IPS-20b (cell line): Measurements from ENCODE around the gene INHBE.
A peak's percentile ranks its signal among the peaks of the same experiment; 100 is the strongest.
"Not testable (repeated sequence)": the region's sequence is repeated elsewhere in the genome, so short reads cannot be mapped to it uniquely, and the experiment has no call there.

Experiments
- H3K27ac ChIP-seq: one replicate; pipeline ENCODE4 v1.5.1; 2013; ENCODE audit warnings: low read length
- H3K27me3 ChIP-seq: 2 replicates; pipeline ENCODE4 v1.6.1; 2013; ENCODE audit warnings: mild to moderate bottlenecking, low read length, inconsistent platforms; ENCODE audit not compliant: insufficient read depth
- H3K36me3 ChIP-seq: 2 replicates; pipeline ENCODE4 v1.6.1; 2013; ENCODE audit warnings: low read depth, mild to moderate bottlenecking, inconsistent platforms, low read length, moderate library complexity; ENCODE audit not compliant: insufficient read depth
- H3K4me1 ChIP-seq: 2 replicates; pipeline ENCODE4 v1.6.1; 2013; ENCODE audit warnings: mild to moderate bottlenecking, control low read depth, inconsistent platforms, low read length, moderate library complexity; ENCODE audit not compliant: insufficient read depth
- H3K4me3 ChIP-seq: 2 replicates; pipeline ENCODE4 v1.5.1; 2013; ENCODE audit warnings: mild to moderate bottlenecking, low read length, inconsistent platforms
- H3K9ac ChIP-seq: 2 replicates; pipeline ENCODE4 v1.6.1; 2013; ENCODE audit warnings: low read depth, mild to moderate bottlenecking, inconsistent platforms, low read length, moderate library complexity
- H3K9me3 ChIP-seq: 2 replicates; pipeline ENCODE4 v1.6.1; 2013; ENCODE audit warnings: mild to moderate bottlenecking, low read depth, low read length, inconsistent platforms; ENCODE audit not compliant: insufficient read depth

INHBE gene

GRCh38 chr12:57454566-57455373 is at the start of gene INHBE:
Gene INHBE (plus strand): TSS chr12:57455307. CDS start chr12:57455537, 230 bp downstream.
- H3K27ac ChIP-seq = peak within 1 kb of the TSS; percentile 96
- peaks cover 32% of the 10 kb centered on the region for H3K4me1 ChIP-seq
- H3K9ac ChIP-seq = peak within 1 kb of the TSS; percentile 86
- peak within 1 kb of the TSS; percentile 57 for H3K4me3 ChIP-seq
- no peaks in the 10 kb centered on the region for H3K36me3 ChIP-seq
- H3K9me3 ChIP-seq = no peaks in the 10 kb centered on the region
- H3K27me3 ChIP-seq = peaks cover 6% of the 10 kb centered on the region

DNA sequence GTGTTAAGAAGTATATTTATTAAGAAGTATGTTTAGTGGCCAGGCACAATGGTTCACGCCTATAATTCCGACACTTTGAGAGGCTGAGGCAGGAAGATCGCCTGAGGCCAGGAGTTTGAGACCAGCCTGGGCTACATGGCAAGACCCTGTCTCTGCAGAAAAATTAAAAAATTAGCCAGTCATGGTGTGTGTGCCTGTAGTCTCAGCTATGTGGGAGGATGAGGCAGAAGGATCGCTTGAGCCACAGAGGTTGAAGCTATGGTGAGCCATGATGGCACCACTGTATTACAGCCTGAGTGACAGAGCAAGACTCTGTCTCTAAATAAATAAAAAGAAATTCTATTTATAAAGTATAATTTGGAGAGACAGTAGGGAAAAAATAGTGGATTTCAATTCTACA is 44.6 kb upstream of the INHBE start:
- no peaks in the 10 kb centered on the region for H3K27me3 ChIP-seq
- no peaks in the 10 kb centered on the region for H3K9me3 ChIP-seq
- no peak overlapping the region for H3K27ac ChIP-seq
- no peaks in the 10 kb centered on the region for H3K36me3 ChIP-seq
- H3K4me1 ChIP-seq = peaks cover 5% of the 10 kb centered on the region
- H3K4me3 ChIP-seq = no peak overlapping the region
- no peak overlapping the region for H3K9ac ChIP-seq

DNA sequence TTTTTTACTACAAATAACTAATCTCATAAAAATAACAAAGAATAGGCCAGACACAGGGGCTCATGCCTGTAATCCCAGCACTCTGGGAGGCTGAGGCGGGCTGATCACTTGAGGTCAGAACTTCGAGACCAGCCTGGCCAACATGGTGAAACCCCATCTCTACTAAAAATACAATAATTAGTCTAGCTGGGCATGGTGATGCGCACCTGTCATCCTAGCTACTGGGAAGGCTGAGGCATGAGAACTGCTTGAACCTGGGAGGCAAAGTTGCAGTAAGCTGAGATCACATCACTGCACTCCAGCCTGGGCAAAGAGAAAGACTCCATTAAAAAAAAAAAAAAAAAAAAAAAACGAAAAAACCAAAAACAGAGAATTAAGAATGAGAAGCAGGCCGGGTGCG is 40.9 kb upstream of the INHBE start:
- H3K9me3 ChIP-seq, H3K9ac ChIP-seq, H3K27ac ChIP-seq, H3K36me3 ChIP-seq, H3K4me1 ChIP-seq, H3K27me3 ChIP-seq, H3K4me3 ChIP-seq: not testable (repeated sequence)

- H3K36me3 ChIP-seq = no peaks in the 10 kb centered on the region
- no peak overlapping the region for H3K4me3 ChIP-seq
- peaks cover 5% of the 10 kb centered on the region for H3K4me1 ChIP-seq
- H3K9ac ChIP-seq = 0 out of 2 replicates have a peak overlapping the region, but pooled peaks have one; percentile 25
- H3K9me3 ChIP-seq = no peaks in the 10 kb centered on the region
- no peaks in the 10 kb centered on the region for H3K27me3 ChIP-seq
- no peak overlapping the region for H3K27ac ChIP-seq
These were observed 40.0 kb upstream of the INHBE start for GRCh38 chr12:57415088-57415487.

GRCh38 chr12:57416039-57416996 is 38.8 kb upstream of the INHBE start:
- H3K9me3 ChIP-seq = no peaks in the 10 kb centered on the region
- H3K4me1 ChIP-seq = peaks cover 5% of the 10 kb centered on the region
- no peak overlapping the region for H3K4me3 ChIP-seq
- no peaks in the 10 kb centered on the region for H3K27me3 ChIP-seq
- no peaks in the 10 kb centered on the region for H3K36me3 ChIP-seq
- no peak overlapping the region for H3K9ac ChIP-seq
- H3K27ac ChIP-seq = no peak overlapping the region

GRCh38 chr12:57418255-57418654 is 36.9 kb upstream of the INHBE start:
- Histone ChIP-seq H3K4me3 (no peak overlapping the region), H3K9ac (no peak overlapping the region), H3K27ac (no peak overlapping the region), H3K27me3 (no peaks in the 10 kb centered on the region), H3K36me3 (no peaks in the 10 kb centered on the region), H3K9me3 (no peaks in the 10 kb centered on the region), H3K4me1 (peaks cover 5% of the 10 kb centered on the region)

DNA sequence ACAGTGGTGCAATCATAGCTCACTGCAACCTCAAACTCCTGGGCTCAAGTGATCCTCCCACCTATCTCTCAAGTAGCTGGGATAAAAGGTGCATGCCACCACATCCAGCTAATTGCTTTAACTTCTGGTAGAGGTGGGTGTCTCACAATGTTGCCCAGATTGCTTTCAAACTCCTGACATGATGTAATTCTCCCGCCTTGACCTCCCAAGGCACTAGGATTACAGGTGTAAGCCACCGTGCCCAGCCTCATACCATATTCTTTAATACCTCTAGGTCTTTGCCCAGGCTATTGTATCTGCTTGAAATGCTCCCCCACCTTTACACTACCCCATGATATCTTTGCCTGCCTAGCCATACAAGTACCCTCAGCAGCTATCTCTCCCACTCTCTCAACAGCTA is 35.6 kb upstream of the INHBE start:
- no peak overlapping the region for H3K9ac ChIP-seq
- H3K27me3 ChIP-seq = no peaks in the 10 kb centered on the region
- H3K36me3 ChIP-seq = no peaks in the 10 kb centered on the region
- no peak overlapping the region for H3K27ac ChIP-seq
- H3K9me3 ChIP-seq = no peaks in the 10 kb centered on the region
- no peak overlapping the region for H3K4me3 ChIP-seq
- H3K4me1 ChIP-seq = peaks cover 5% of the 10 kb centered on the region

DNA sequence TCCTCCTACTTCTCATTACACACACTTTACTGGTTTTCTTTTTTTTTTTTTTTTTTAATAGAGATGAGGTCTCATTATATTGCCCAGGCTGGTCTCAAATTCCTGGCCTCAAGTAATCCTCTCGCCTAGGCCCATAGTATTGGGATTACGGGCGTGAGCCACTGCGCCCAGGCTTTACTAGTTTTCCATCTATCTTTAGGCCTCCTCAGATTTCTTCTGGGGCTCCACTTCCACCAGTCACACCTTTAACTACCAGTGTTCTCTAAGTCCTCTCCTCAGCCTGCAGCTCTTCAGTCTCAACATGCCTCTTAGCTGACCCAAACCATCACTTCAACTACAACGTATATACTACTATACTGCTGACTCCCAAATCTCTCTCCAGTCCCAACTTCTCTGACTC is 34.6 kb upstream of the INHBE start:
- Histone ChIP-seq H3K9ac (no peak overlapping the region), H3K27ac (no peak overlapping the region), H3K36me3 (no peaks in the 10 kb centered on the region), H3K9me3 (no peaks in the 10 kb centered on the region), H3K4me1 (peaks cover under 1% of the 10 kb centered on the region; the same call in 1 of the 2 replicates), H3K4me3 (no peak overlapping the region), H3K27me3 (no peaks in the 10 kb centered on the region)

- not testable (repeated sequence) for H3K9me3 ChIP-seq, H3K27ac ChIP-seq
These were observed 28.2 kb upstream of the INHBE start for GRCh38 chr12:57426948-57427347.

DNA sequence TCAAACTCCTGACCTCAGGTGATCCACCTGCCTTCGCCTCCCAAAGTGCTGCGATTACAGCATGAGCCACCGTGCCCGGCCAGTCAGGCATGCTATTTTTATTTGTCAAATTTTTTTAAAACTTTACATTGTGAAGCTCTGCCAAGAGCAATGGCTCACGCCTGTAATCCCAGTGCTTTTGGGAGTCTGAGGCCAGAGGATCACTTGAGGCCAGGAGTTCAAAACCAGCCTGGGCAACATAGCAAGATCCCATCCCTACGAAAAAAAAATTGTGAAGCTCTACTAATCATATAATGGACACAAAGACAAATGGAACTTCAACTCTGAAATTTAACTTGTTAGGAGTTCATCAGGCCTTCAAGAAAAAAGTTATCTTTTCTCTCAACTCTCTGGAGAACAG is 26.1 kb upstream of the INHBE start:
- peaks cover 4% of the 10 kb centered on the region for H3K4me1 ChIP-seq
- H3K9me3 ChIP-seq = no peaks in the 10 kb centered on the region
- no peak overlapping the region for H3K27ac ChIP-seq
- H3K4me3 ChIP-seq = no peak overlapping the region
- H3K27me3 ChIP-seq = no peaks in the 10 kb centered on the region
- H3K9ac ChIP-seq = no peak overlapping the region
- no peaks in the 10 kb centered on the region for H3K36me3 ChIP-seq

More at GRCh38 chr12:57426948-57427347, 28.2 kb upstream of the INHBE start:
- H3K4me1 ChIP-seq, H3K27me3 ChIP-seq, H3K9ac ChIP-seq, H3K4me3 ChIP-seq, H3K36me3 ChIP-seq: not testable (repeated sequence)

- Histone ChIP-seq H3K4me3 (peak overlapping the region; percentile 81), H3K9me3 (no peaks in the 10 kb centered on the region), H3K4me1 (peaks cover 4% of the 10 kb centered on the region), H3K36me3 (no peaks in the 10 kb centered on the region), H3K27me3 (no peaks in the 10 kb centered on the region), H3K27ac (no peak overlapping the region), H3K9ac (peak overlapping the region; percentile 77)
These were observed 25.5 kb upstream of the INHBE start for GRCh38 chr12:57429473-57430111.
